DMS79 treated with DMSO at 0.1 percent for 48 hours (cell line): ENCODE data around the gene PTPRU.
"Not testable (repeated sequence)": the region's sequence is repeated elsewhere in the genome, so short reads cannot be mapped to it uniquely, and the experiment has no call there.

Experiments used
- DNase-seq: peaks from one replicate; lab custom pipeline; 2025; lab: John Stamatoyannopoulos, UW

The PTPRU gene

DNA sequence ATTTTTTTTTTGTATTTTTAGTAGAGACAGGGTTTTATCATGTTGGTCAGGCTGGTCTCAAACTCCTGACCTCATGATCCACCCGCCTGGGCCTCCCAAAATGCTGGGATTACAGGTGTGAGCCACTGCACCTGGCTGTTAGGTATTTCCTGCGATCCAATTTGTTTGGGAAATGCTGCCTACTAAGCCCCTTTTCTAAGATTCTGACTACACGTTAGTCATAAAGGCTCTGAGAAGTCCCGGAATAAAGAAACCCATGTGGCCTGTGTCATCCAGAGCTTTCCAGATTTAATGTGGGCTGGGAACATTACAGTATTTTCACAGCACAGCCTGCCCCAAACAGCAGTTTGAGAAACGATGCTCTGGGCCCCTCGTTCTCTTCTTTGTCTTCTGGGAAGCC is 14.1 kb upstream of the PTPRU start:
- DNase-seq = not testable (repeated sequence)

DNA sequence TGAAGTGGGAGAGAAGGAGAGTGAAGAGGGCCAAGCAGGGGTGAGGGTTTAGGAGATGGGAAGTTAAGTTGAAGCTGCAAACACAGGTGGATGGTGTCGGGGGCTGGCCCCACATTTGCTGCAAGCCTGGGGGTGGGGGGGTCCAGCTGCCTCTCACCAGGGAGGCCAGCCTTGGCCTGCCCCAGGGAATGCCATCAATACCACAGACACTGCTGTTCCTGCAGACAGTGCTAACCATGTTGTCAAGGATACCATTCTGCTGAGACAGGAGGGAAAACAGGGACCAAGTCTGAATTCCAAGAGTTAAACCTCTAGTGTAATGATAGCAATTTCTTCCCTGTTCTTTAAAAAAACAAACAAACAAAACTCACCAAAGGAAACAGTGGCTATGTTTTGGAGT is 13.6 kb upstream of the PTPRU start:
- no peak for DNase-seq

DNA sequence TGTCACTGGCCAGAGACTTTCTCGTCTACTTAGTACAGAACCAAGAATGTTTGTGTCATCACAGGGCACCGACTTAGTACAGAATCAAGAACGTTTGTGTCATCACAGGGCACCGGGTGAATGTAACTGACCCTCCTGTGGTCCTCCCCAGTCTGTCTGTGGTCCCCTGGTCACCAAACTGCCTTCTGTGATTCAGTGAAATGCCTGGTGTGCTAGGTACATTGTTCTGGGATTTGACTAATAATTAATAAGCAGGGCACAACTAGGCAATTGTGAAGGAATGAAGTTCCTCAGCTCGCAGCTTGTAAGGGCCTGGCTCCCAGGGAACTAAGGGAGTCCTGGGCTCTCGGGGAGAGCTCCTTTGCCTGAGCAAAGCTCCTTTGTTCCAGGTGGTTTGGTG is 12.8 kb upstream of the PTPRU start:
- no peak for DNase-seq

DNA sequence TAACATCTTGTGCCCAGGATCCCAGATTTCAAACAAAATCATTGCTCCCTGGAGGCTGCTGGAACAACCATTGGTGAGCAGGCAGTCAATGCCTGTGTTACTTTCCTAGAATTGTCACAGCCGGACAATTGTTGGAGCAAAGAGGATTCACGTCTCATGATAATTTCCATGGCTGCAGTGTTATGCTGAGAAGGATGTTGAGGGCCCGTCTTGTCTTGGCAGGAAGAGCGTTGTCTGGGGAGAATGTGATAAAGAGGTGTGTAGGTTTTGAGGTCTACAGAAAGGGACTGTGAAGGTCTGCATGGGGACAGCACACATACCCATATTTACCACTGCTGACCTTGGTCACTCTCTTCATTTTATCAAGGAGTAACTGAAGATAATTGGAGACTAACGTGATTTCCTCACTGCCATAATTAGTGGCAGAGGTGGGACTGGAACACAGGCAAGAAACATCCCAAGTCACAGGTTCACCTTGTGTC is 11.9 kb upstream of the PTPRU start:
- no peak for DNase-seq

DNA sequence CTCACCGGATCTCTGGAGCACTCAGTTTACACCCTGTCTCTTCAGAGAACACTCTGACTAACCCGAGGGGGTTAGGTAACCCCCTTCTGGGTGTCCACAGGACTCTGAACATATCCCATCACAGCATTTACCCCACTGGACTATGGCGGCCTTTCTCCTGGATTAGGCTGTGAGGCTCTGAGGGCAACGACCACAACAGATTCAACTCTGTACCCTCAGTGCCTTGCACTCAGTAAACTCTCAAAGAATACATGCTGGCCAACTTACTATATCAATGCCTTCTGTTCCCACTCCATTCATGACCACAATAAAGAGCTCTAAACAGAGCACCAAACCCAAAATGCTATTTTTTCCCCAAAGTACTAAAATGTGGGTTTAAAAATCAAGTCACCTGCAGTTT is 11.0 kb upstream of the PTPRU start:
- DNase-seq = no peak

DNA sequence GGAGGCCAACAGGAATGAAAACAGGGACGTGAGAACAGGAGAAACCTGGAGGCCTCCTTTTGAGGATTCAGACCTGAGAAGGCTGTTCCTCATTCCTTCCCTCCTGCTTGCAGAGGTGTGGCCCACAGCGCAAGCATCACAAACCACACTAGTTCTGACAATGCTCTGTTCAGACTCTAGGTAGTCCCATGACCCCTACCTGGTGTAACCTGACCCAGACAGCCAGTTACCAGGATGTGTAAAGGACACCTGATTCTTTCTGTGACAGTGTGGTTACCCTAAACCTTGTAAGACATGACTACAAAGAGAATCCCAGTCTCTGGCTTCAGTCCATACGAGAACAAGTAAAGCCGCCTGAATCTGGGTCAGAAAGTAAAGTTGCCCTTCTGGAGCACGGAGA is 8.8 kb upstream of the PTPRU start:
- no peak for DNase-seq

DNA sequence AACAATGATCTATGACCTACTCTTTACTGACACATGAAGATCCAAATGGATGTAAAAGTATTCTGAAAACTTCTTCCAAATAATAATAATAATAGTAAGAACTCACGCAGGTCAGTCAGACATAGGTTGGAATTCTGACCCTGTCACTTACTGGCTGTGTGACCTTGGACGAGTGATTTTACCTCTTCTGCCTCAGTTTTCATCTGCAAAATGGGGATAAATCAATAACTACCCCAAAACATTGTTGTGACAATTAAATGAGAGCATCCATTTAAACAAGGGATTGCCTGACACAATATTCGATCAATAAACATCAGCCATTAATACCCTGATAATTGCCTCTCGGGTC is 6.1 kb upstream of the PTPRU start:
- no peak for DNase-seq

DNA sequence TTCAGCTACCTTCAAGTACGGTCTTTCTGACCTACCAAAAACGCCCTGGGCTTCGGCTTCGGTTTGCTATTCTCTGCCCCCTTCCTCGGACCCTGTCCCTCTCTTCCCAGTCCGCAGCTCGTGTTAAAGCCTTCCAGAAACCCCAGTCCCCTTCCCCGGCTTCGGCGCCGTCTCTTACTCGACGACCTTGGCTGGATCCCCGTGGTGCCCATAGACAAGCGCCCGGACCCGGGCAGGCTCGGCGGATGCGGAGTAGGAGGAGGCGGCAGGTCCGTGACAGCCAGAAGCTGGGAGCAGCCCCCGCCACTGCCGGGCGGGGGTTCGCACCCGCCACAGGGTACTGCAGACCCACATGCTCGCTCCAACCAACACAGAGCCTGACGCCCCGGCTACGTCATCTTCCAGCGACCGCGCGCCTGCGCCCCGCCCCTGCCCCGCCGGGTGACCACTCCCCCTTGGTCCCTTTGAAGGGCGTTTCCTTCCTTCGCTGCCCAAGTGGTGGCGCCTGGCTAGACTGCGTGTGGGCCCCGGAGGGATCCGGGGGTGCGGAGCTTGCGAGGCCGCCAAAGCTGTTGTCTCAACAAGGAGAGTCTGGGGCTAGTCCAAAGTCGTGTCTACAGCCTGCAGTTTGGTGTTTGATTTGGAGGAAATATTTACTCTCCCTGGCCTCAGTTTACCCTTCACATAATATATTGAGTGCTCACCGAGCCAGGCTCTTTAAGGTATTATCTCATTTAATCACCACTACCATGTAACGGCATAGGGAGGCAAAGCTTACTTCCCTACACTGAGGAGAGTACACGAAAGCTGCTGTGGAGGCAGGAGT is 5.6 kb upstream of the PTPRU start, which contains the start of gene MECR:
MECR (minus strand) TSS at position 382 of the 826 bp plus-strand sequence; CDS start at position 354, 28 bp downstream.
- DNase-seq = peak; percentile 89

DNA sequence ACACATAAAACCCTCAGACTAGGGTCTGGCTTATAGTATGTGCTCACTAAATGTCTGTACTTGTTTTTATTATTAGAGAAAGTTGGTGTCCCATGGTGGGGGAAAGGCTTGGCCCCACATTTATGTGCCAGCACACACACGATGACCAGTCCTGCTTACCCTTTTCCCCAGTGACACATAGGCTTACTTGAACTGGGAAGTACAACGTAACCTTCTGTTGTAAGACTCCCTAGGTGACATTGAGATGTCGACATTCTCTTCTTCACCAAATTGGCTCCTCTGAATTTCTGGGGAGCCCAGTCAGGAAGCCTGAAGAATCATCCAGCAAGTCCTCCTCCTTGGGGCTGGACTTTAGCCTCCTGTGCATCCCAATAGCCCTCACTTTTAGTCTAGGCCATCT is 3.9 kb upstream of the PTPRU start:
- no peak for DNase-seq

DNA sequence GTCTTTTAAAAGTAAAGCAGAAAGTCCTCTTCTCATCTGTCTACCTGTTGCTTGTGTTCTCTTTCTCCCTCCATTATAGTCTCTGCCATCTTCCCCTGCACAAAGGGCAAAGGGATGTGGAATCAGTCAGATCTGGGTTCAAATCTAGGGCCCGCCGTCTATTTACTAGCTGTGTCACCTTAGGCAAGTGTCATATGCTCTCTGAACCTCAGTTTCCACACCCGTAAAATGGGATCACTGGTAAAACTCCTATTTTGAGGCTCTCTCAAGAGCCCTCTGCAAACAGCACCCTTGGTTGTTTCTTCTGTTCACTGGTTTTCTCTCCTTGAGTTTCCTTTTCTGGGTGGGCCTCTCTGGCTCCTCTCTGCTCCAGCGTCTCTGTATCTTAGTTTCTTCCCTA is 2.6 kb upstream of the PTPRU start:
- no peak for DNase-seq

DNA sequence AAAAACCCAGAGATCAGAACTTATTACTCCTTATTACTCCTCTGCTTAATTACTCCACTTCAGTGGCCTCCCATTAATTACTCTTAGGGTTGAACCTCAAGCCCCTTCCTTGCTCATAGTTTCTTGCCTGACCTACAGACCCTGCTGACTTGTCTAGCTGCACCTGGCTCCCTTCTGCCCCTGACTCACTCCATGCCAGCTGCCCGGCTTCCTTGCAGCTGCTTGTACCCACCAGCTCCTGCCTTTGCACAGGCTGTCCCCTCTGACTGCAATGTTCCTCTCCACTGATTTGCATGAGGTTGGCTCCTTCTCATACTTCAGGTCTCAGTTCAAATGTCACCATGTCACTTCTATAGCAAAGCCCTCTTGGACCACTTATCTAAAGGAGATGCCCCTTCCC is 1.9 kb upstream of the PTPRU start:
- no peak for DNase-seq

DNA sequence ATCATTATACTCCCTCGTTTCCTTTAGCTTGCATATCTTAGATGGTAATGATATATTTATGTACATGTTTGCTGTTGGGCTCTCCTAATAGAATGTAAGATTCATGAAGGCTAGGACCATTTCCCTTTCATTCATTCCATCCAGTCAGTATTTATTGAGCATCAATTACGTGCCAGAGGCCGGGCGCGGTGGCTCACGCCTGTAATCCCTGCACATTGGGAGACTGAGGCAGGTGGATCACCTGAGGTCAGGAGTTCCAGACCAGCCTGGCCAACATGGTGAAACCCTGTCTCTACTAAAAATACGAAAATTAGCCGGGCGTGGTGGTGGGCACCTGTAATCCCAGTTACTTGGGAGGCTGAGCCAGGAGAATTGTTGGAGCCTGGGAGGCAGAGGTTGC is 1.4 kb upstream of the PTPRU start:
- not testable (repeated sequence) for DNase-seq

DNA sequence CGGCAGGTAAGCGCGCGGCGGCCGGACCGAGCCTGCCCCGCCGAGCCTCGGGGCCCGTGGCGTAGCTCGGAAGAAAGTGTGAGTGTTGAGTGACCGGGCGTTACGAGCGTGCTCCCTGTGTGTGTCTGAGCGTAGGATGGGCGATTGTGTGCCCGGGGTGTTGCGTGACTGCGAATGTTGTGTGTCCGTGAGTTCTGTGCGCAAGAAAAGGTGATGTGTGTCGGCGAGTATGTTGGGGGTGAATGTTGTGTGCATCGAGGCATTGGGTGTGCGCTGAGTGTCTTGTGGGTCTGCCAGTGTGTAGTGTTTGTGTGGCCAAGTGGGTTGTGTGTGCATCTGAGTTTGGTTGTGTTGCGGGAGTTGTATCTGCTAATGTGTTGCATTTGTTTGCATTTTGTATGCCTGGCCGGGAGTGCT is 398 bp downstream of the PTPRU start:
- DNase-seq = peak; percentile 24

DNA sequence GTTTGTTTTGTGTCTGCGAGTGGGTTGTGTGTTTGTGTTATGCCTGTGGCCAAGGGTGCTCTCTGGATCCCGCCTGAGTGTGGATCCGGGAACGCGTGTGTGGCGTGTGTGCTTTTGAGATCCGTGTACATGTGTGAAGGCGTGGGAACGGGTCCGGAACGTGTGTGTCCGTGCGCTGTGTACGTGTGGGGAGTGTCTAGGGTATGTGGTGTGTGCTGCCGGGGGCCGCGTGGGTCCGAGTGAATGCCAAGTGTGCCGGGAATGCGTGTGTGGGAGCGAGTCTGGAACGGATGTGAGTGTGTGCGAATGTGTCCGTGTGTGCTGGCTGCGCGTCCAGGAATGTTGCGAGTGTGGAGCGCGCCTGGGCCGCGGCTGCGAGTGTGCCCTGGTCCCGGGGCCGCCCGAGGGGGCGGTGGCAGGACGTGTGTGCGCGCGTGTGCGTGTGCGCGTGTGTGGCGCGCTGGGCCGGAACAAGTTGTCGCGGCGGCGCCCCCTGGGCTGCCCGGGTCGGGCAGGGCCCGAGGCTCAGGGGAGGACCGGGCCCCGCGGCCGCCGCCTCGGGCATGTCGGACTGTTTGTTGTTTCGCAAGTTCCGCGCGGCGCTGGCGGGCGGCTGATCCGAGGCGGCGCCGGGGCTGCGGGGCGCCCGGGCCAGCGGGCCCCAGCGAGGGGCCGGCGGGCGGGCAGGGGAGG is 953 bp downstream of the PTPRU start:
- no peak for DNase-seq

DNA sequence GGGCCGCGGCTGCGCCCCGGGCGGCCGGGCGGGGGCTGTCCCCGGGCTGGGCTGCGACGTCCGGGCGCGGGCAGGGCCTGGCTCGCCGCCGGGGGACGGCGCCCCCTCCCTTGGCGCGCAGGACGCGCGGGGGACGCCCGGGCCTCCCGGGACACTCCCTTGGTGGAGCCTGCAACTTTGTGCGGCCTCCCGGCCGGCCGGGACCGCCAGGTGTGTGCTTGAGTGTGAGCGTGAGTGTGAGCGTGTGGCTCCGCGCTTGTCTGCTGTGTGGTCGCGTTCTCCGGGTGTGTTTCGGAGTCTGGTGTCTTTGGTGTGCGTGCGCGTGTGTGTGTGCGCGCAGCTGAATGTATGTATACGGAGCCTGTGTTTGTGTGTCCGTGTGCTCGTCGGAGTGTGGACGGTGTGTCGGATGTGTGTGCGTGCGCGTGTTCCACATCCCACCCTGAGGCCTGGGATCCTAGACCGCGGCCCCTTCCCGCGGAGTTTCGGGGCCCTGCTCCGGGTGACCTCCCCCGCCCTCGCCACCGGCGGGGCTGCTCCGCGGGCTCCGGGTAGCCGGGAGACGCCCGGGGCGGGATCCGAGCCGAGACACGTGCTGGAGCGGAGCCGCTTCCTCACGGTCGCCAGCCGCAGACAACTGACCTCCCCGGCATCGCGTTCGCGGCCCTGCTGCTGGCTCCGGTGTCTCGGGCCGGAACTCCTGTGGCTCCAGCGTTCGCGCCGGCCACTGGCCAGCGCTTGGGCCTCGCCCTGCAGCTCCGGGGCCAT is 1.7 kb downstream of the PTPRU start:
- DNase-seq = peak; percentile 38

DNA sequence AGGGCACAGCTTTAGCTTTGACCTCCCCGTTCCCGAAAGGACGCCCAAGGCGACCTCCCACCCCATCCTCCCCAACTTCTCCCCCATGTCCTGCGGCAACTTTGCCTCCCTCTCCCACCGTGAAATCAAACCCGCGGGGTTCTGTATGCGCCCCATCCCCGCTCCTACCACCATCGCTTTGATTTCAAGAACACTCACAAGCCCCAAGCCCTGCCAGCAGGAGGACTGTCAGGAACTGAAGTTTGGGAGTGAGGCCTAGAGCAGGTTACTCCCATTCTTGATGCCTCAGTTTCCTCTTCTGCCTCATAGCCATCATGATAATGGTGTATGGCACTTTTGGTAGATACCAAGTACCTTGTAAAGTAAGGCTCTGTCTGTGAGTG is 2.3 kb downstream of the PTPRU start:
- DNase-seq = no peak

DNA sequence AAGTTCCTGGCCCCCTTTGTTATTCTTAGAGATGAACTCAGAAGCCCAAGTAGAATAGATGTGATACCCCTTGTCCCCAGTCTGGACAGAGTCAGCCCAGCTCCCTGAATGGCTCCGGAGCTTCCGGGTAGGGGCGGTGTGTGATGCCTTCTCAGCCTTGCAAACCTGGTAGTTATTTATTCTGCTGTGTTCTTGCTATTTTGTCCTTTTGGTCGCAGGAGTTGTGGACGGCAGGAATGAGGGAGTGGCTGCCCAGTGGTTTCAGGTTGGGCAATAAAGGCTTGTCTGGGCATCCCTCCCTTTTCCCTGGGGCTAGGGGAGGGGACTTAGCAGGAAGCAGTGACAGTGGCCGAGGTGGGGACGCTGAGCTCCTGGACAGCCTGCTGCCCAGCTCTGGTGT is 2.8 kb downstream of the PTPRU start:
- DNase-seq = no peak

DNA sequence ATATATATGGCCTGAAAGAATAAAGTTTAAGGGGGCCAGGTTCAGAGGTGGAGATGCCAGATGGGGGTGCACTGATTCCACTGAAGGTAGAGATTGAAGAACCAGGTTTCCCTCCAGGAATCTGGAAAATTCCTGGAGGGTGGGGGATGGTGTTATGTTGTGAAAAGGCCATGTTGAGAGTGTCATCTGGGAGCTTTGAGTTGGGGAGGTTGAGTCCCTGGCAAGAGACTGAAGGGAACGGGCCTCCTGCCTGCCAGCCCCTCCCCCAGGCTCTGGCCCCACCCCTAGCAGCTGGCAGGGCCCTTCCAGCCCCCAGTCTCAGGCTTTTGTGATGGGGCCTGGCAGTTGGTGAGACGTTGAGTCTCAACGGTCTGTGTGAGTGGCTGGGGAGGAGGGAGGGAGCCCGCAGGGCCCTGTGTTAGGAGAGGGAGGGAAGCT is 4.1 kb downstream of the PTPRU start:
- DNase-seq = peak; percentile 12

DNA sequence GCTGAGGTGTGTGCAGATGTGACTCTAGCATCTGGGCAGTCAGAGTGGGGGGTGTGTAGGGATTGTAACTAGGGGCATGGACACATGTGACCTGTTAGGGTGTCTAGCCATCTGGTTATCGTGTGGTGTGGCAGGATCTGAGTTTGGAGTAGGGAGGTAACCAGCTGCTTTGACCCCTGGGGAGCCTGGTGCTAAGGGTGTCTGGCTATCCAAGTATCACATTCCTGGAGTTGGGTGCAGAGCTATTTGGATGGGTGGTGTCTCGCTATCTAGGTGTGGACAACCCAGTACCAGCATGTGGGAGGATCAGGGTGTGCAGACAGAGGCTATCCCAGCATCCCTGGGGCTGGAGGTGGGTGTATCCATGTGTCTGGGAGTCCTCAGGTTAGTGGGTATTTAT is 4.7 kb downstream of the PTPRU start:
- DNase-seq = no peak

DNA sequence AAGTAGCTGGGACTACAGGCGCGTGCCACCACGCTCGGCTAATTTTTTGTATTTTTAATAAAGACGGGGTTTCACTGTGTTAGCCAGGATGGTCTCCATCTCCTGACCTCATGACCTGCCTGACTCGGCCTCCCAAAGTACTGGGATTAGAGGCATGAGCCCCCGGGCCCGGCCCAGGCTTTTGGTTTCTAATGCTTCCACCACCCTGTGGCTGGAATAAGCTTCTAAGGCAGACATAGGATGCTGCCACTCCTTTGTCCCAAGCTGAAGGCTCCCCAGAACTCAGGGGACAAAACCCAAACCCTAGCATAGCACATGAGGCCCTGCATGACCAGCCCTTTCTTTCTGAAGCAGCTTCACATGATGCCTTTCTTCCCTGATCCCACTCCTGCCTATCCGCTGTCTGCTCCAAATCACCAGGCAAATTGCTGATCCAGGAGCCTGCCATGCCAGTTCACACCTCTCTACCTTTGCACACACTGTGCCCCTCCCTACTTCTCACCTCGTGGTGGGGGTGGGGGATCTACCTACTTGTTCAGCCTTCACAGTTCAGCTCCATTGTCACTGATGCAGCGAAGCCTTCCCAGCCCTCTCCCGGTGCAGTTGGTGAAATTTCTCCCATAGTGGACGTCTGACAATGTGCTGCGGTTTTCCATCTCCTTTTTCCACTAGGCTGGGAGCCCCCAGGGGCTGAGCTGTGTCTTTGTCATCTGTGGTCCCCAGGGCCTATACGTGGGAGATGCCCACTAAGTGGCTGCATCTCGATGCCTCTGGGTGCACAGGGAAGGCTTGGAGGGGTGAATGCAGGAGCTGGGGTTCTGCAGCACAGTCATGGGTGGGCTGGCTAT is 6.9 kb downstream of the PTPRU start:
- no peak for DNase-seq

DNA sequence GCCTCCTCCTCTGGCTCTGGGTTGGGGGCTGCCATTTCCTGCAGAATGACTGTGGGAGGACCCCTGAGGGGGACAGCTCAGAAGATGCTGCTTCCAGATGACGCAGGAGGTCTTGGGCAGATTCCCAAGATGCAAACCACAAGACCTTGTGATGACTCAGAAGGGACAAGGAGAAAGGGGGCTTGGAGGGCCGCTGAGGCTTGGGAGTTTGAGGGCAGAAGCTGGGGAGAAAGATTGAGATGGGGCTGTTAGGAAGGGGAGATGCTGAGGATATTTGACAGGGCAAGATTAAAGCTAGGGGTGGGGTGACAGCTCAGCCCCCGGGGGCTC is 7.5 kb downstream of the PTPRU start:
- DNase-seq = no peak

DNA sequence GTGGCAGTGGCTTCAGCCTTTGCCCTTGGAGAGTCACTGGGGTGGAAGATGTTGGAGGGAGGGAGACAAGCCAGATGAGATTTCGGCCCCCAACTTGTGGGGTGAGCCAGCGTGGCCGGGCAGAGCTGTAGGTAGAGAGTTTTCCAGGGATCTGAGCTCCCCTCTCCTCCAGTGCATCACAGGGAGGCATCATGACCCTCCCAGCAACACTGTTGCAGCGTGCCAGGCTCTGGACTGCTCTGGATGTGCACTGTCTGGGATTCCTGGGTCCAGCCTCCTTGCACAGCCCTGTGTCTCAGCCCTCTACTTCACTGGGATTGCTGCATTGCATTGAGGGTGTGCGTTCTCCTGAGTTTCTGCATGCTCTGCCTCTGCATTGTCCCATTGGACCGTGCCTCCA is 8.9 kb downstream of the PTPRU start:
- no peak for DNase-seq
